IPS-15b (cell line): ENCODE data around the gene TRMT1.

Experiments used
- H3K27me3 ChIP-seq: one replicate; pipeline ENCODE4 v1.6.1; 2013; ENCODE audit warnings: low read length; ENCODE audit not compliant: control insufficient read depth, insufficient read depth
- H3K36me3 ChIP-seq: one replicate; pipeline ENCODE4 v1.6.1; 2013; ENCODE audit warnings: low read length; ENCODE audit not compliant: control insufficient read depth, insufficient read depth
- H3K4me1 ChIP-seq: one replicate; pipeline ENCODE4 v1.6.1; 2013; ENCODE audit warnings: mild to moderate bottlenecking, low read length; ENCODE audit not compliant: control insufficient read depth, insufficient read depth
- H3K4me3 ChIP-seq: one replicate; pipeline ENCODE4 v1.5.1; 2013; ENCODE audit warnings: low read depth, low read length
- H3K9ac ChIP-seq: one replicate; pipeline ENCODE4 v1.6.1; 2013; ENCODE audit warnings: low read depth, mild to moderate bottlenecking, low read length
- H3K9me3 ChIP-seq: one replicate; pipeline ENCODE4 v1.6.1; 2013; ENCODE audit warnings: mild to moderate bottlenecking, low read length; ENCODE audit not compliant: control insufficient read depth, insufficient read depth

Gene TRMT1

DNA sequence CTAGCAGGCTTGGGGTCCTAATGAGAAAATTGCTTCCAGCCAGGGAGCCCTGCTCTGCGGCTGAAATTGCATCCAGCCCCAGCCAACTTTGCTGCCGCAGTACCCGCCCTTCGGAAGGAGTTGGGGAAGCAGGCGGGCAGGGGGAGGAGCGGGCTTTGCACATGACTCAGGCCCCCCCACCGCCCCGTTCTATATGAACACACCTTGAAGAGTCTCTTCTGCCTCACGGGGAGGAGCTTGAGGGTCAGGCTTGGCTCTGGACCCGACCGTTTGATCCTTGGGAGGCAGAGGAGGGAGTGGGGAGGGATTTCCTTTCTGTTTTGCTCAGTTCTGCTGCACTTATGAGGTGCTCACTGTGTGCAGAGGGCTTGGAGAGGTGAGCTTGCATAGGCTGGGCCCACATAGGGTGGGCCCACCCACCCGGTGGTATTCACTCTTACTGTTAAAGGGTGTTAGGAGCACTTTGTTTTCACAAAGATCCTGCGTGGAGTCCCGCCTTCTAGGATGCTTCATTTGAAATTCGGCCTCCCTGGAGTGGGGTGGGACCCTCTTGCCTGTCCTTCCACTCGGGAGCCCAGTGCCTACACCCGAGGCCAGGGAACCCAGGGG is 60.4 kb downstream of the TRMT1 start:
- peaks cover 93% of the 10 kb centered on the region for H3K27me3 ChIP-seq
- peak overlapping the region; percentile 42 for H3K4me3 ChIP-seq
- peaks cover 24% of the 10 kb centered on the region for H3K4me1 ChIP-seq

DNA sequence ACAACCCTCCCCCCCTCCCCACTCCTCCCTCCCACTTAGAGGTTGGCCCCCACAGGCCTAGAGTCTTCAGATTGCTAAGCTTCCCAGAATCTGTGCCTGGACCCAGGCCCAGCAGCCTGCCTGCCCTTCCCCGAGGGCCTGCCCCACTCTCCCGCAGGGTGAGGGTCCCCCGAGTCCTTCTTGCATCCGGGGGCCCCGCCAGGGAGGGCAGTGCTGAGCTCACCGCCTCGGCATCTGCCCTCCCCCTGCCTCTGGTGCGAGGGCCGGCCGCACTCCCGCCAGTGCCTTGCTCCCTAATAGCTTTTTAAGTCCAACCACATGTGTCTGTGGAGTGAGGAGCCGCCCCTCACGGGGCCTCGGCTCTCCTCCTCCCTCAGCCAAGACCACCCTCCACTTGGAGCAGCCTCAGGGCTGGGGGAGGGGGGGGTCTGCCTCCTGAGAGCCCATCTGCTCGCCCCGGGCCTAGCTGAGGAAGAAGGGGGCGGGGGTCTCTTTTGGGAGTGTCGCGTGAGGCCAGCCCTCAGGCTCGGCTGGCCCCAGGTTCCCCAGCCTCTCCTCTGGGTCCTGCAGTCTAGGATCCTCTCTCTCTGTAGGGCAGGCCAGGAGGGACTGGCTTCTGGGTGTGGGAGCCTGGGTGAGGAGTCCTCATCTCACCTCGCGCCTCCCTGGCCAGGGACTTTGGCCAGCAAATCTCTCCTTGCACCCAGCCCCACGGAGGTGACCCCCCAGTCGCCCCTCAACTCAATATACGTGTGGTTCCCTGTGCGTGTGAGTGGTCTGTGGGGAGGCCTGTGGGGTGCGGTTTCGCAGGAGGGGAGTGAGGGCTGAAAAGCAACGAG is 61.1 kb downstream of the TRMT1 start:
- peaks cover 25% of the 10 kb centered on the region for H3K4me1 ChIP-seq
- peak overlapping the region; percentile 42 for H3K4me3 ChIP-seq
- H3K27me3 ChIP-seq: peaks cover 94% of the 10 kb centered on the region
- H3K36me3 ChIP-seq: no peaks in the 10 kb centered on the region
- no peak overlapping the region for H3K9ac ChIP-seq
- H3K9me3 ChIP-seq: no peaks in the 10 kb centered on the region

More for the DNA sequence above, 60.4 kb downstream of the TRMT1 start:
- H3K36me3 ChIP-seq: no peaks in the 10 kb centered on the region
- no peak overlapping the region for H3K9ac ChIP-seq
- H3K9me3 ChIP-seq: no peaks in the 10 kb centered on the region
